D721Med (cell line): Measurements from ENCODE around the gene PON3.

Experiments
- DNase-seq: peaks from one replicate; pipeline ENCODE4 v3.0.0; 2011; ENCODE audit warnings: low spot score; ENCODE audit not compliant: insufficient read length
- FAIRE-seq: peaks from 2 replicates; lab custom pipeline; 2011; peaks lifted over from hg19 to GRCh38; lab: Jason Lieb, UNC
- CTCF ChIP-seq: IDR thresholded peaks from 2 replicates; pipeline ENCODE4 v1.5.1; 2012; ENCODE audit warnings: mild to moderate bottlenecking, control low read depth; ENCODE audit not compliant: insufficient read depth; ENCODE audit errors: missing control alignments

The PON3 gene

GRCh38 chr7:95375591-95376257 is 20.5 kb downstream of the PON3 start:
- no peak for TF ChIP-seq CTCF
- FAIRE-seq (no peak), DNase-seq (no peak)

- TF ChIP-seq CTCF: no peak
- no peak for FAIRE-seq
- DNase-seq: no peak
Observed at GRCh38 chr7:95373323-95373722, 22.9 kb downstream of the PON3 start.

GRCh38 chr7:95368235-95368634 is 27.9 kb downstream of the PON3 start:
- no peak for TF ChIP-seq CTCF
- FAIRE-seq: no peak
- no peak for DNase-seq

GRCh38 chr7:95367606-95368005 is 28.6 kb downstream of the PON3 start:
- DNase-seq: no peak
- FAIRE-seq: no peak
- TF ChIP-seq CTCF: no peak

GRCh38 chr7:95365151-95365550 is 31.0 kb downstream of the PON3 start:
- no peak for TF ChIP-seq CTCF
- FAIRE-seq (no peak), DNase-seq (no peak)

- no peak for TF ChIP-seq CTCF
- DNase-seq (no peak), FAIRE-seq (no peak)
Observed at GRCh38 chr7:95357623-95358022, 38.6 kb downstream of the PON3 start.

GRCh38 chr7:95342642-95343307 is 53.4 kb downstream of the PON3 start:
- peak; percentile 4 for TF ChIP-seq CTCF
- FAIRE-seq: no peak

More at GRCh38 chr7:95342642-95343307, 53.4 kb downstream of the PON3 start:
- no peak for DNase-seq
